HepG2 (cell line): Measurements from ENCODE around the gene DENND1C. TPM values are rescaled to one million over a fixed set of nuclear protein-coding genes. Genes with fewer than 3 reads are reported as not detected.

Source experiments
- ATAC-seq: fragments of 200-7000 bp; cut with Tn5 transposase; 3 replicates; pipeline ENCODE4 v1.9.1; 2020; ENCODE audit warnings: mild to moderate bottlenecking, moderate library complexity
- BruUV-seq: library from RNA; stranded (reverse); fragments of 400-500 nt; replicated peaks from 2 replicates; lab custom pipeline; 2021; lab: Mats Ljungman, UMichigan
- CTCF ChIA-PET: fragments of 300-600 bp; formaldehyde crosslinking; extraction: SDS; loops from one replicate; lab custom pipeline; 2021; ENCODE audit warnings: low total read pairs, inconsistent platforms, low intra/inter-chr PET ratio; lab: Yijun Ruan, JAX
- POLR2A ChIA-PET: fragments of 350-600 bp; sonication (Branson Sonifier 250); formaldehyde crosslinking; loops from one replicate; lab custom pipeline; 2020; ENCODE audit warnings: antibody characterized with exemption, inconsistent platforms; lab: Yijun Ruan, JAX
- DNase-seq: peaks from one replicate; pipeline ENCODE4 v3.0.0-alpha.2; 2015; ENCODE audit warnings: low spot score
- FAIRE-seq: peaks from 3 replicates; lab custom pipeline; 2011; peaks lifted over from hg19 to GRCh38; lab: Jason Lieb, UNC
- H2AFZ ChIP-seq: one replicate; pipeline ENCODE4 v1.6.1; 2011; ENCODE audit warnings: low read length, inconsistent platforms
- H3K27ac ChIP-seq: fragments of 300-600 bp; 3 replicates; pipeline ENCODE4 v1.8.0; 2011; ENCODE audit warnings: mixed run types, mild to moderate bottlenecking, mixed read lengths, low read length, inconsistent platforms; ENCODE audit not compliant: insufficient read depth; ENCODE audit errors: extremely low read length
- H3K27me3 ChIP-seq, 2 experiments: fragments of 200-600 bp in 1 of 2; 2 replicates in 1 of 2; 3 replicates in 1 of 2; pipeline versions ENCODE4 v1.6.0 to v1.8.0; 2011; ENCODE audit warnings: low read length in 2 of 2, mild to moderate bottlenecking in 2 of 2, moderate library complexity in 2 of 2, inconsistent platforms in 1 of 2; ENCODE audit not compliant: insufficient read depth in 2 of 2, control insufficient read depth in 1 of 2
- H3K36me3 ChIP-seq, 2 experiments: fragments of 200-600 bp in 1 of 2; replicated peaks in 1 of 2; 2 replicates in 1 of 2; 3 replicates in 1 of 2; pipeline versions ENCODE4 v1.5.1 to v1.8.0; 2011; ENCODE audit warnings: low read length in 2 of 2, inconsistent platforms in 1 of 2; ENCODE audit not compliant: insufficient read depth in 2 of 2, control insufficient read depth in 1 of 2
- H3K4me1 ChIP-seq: 2 replicates; pipeline ENCODE4 v1.5.1; 2012; ENCODE audit warnings: low read length, inconsistent platforms; ENCODE audit not compliant: insufficient read depth
- H3K4me2 ChIP-seq: 2 replicates; pipeline ENCODE4 v1.6.0; 2011; ENCODE audit warnings: low read depth, low read length, inconsistent platforms
- H3K4me3 ChIP-seq, 3 experiments: fragments of 200-600 bp in 1 of 3; sonication (generic), shearing (Covaris generic) in 1 of 3; replicated peaks in 1 of 3; 2 replicates each; pipeline ENCODE4 v1.5.1; 2011 to 2016; ENCODE audit warnings: low read length in 3 of 3, inconsistent platforms in 2 of 3, low read depth in 2 of 3, mild to moderate bottlenecking in 2 of 3, control low read depth in 1 of 3, mixed read lengths in 1 of 3; ENCODE audit not compliant: insufficient read depth in 1 of 3
- H3K79me2 ChIP-seq: one replicate; pipeline ENCODE4 v1.6.1; 2011; ENCODE audit warnings: low read length, inconsistent platforms; ENCODE audit not compliant: insufficient read depth
- H3K9ac ChIP-seq: 2 replicates; pipeline ENCODE4 v1.6.0; 2011; ENCODE audit warnings: mild to moderate bottlenecking, low read depth, low read length, inconsistent platforms; ENCODE audit not compliant: insufficient read depth
- H3K9me3 ChIP-seq: 2 replicates; pipeline ENCODE4 v1.5.1; 2012; ENCODE audit warnings: mild to moderate bottlenecking, low read length
- H4K20me1 ChIP-seq: 2 replicates; pipeline ENCODE4 v1.6.0; 2011; ENCODE audit warnings: inconsistent platforms, mild to moderate bottlenecking, low read length, moderate library complexity; ENCODE audit not compliant: insufficient read depth
- BCL6 ChIP-seq: IDR thresholded peaks from 2 replicates; pipeline ENCODE4 v1.6.1; 2016; ENCODE audit warnings: missing genetic modification reagents, missing compliant biosample characterization
- HNRNPH1 ChIP-seq: fragments of 200-400 bp; formaldehyde crosslinking; optimal IDR thresholded peaks from 2 replicates; pipeline ENCODE3; 2017; ENCODE audit warnings: mild to moderate bottlenecking, low read depth, low read length
- STAG1 ChIP-seq: sonication (generic); formaldehyde crosslinking; IDR thresholded peaks from 2 replicates; pipeline ENCODE4 v1.4.0; 2020; ENCODE audit warnings: missing genetic modification reagents
- WGBS: methylation state at CpG from one replicate; pipeline ENCODE4 v1.1.6; 2017; ENCODE audit warnings: low lambda C conversion rate; 5-methylcytosine and 5-hydroxymethylcytosine counted together
- in situ Hi-C: cut with HindIII; loops from 2 replicates; pipeline ENCODE4 v1.10.0; 2017; ENCODE audit warnings: low pct_unique_long_range_greater_than_20kb; ENCODE audit not compliant: extremely low pct_ligation_motif_present
- intact Hi-C: fragments of 100-400 bp; cut with micrococcal nuclease; formaldehyde crosslinking; loops from one replicate; pipeline ENCODE4 v1.10.0; 2022; ENCODE audit not compliant: unreplicated experiment
- polyA plus RNA-seq, 8 experiments: library from polyadenylated mRNA; depleted of rRNA in 3 of 8; stranded (reverse) in 7 of 8; unstranded in 1 of 8; fragments of >200 nt; fragmentation: Illumina TruSeq in 4 of 8; extraction: Trizol in 4 of 8; gene quantifications; 2 replicates each; pipeline versions ENCODE4 v1.2.1 to v1.2.3, GENCODE V29; 2011 to 2016; ENCODE audit warnings: low read depth in 4 of 8, missing spikeins in 1 of 8, mixed read lengths in 1 of 8; ENCODE audit not compliant: insufficient read depth in 1 of 8
- total RNA-seq, 5 experiments: library from RNA; depleted of rRNA; stranded (reverse); fragments of >200 nt; fragmentation: Illumina TruSeq; extraction: Trizol; gene quantifications; 2 replicates each; pipeline ENCODE4 v1.2.3, GENCODE V29; 2016; ENCODE audit warnings: low read depth in 1 of 5
- TF ChIP-seq, protein P1 (sequence below): sonication (generic); formaldehyde crosslinking; IDR thresholded peaks from 2 replicates; pipeline ENCODE4 v1.5.1; 2020; ENCODE audit warnings: missing genetic modification reagents, mild to moderate bottlenecking, borderline replicate concordance
- TF ChIP-seq, protein P2 (sequence below): sonication (generic); formaldehyde crosslinking; IDR thresholded peaks from 2 replicates; pipeline ENCODE4 v1.5.0; 2020; ENCODE audit warnings: mild to moderate bottlenecking, missing genetic modification reagents

DENND1C gene
- total and polyA plus RNA-seq, 2 of the 13 experiments (the other 11 are each of a cell fraction or from before 2014, with no cell fraction given), result 0.04 to 0.73 TPM

DNA sequence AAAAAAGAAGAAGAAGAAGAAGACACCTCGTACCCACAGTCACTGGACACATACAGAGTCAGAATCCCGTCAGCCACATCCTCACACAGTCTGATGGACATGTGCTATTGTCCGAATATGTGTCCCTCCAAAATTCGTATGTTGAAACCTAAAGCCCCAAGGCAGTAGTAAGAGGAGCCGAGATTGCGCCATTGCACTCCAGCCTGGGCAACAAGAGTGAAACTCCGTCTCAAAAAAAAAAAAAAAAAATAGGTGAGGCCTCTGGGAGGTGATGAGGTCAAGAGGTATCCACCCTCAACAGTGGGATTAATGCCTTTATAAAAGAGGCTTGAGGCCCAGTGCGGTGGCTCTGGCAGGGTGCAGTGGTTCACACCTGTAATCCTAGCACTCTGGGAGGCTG is 2.6 kb upstream of the DENND1C start (continued):
- TF ChIP-seq, protein P1, sequence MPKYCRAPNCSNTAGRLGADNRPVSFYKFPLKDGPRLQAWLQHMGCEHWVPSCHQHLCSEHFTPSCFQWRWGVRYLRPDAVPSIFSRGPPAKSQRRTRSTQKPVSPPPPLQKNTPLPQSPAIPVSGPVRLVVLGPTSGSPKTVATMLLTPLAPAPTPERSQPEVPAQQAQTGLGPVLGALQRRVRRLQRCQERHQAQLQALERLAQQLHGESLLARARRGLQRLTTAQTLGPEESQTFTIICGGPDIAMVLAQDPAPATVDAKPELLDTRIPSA (CRISPR knock-in tag), result no peak
- TF ChIP-seq BCL6, result no peak

DNA sequence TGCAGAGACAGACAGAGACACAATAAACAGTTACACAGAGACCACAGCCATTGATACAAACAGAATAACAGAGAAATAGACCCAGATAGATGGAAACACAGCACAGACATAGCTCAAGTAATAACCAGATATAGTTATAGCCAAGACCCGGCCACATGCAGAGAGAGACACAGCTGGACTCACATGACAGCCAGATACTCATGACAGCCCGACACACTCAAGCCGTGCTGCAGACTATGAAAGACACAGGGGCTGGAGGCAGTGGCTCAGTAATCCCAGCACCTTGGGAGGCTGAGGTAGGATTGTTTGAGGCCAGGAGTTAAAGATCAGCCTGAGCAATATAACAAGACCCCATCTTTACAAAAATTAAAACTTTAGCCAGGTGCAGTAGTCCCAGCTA is 1.6 kb upstream of the DENND1C start:
- 12% methylated on average over 3 of the region's 3 CpGs for WGBS
- H3K4me2 ChIP-seq, result no peak overlapping the region
- CTCF ChIA-PET, result no interaction called here
- no peaks in the 10 kb centered on the region for H4K20me1 ChIP-seq
- no peak for FAIRE-seq
- peaks cover 2 to 16% of the 10 kb centered on the region in 2 experiments; a peak in 3 of 5 replicates for H3K27me3 ChIP-seq
- H2AFZ ChIP-seq, result no peak overlapping the region
- DNase-seq, result no peak
- no peak overlapping the region for H3K4me3 ChIP-seq
- intact Hi-C loops, result loop anchor here (10.0 kb wide), 1 partner anchor 382 kb away; no protein-coding TSS in a partner anchor
- POLR2A ChIA-PET, result no interaction called here
- H3K27ac ChIP-seq, result no peak overlapping the region
- H3K9ac ChIP-seq, result no peak overlapping the region
- no peak for TF ChIP-seq STAG1 (CRISPR knock-in tag)
- H3K4me1 ChIP-seq, result peaks cover 18% of the 10 kb centered on the region
- no peaks in the 10 kb centered on the region for H3K36me3 ChIP-seq
- ATAC-seq, result no peak
- H3K9me3 ChIP-seq, result no peaks in the 10 kb centered on the region
- no peaks in the 10 kb centered on the region for H3K79me2 ChIP-seq
- in situ Hi-C loops, result no loop called here
- BruUV-seq, result no TSS peak

DNA sequence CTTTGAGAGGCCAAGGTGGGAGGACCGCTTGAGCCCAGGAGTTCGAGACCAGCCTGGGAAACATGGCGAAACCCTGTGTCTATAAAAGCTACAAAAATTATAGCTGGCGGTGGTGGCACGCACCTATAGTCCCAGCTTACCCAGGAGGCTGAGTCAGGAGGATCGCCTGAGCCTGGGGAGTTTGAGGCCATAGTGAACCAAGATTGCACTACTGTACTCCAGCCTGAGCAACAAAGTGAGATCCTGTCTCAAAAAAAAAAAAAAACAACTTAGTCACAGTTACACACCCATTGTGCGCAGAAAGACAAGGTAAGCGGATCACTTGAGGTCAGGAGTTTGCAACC is 728 bp upstream of the DENND1C start:
- 86% methylated on average over 8 of the region's 8 CpGs for WGBS
- Histone ChIP-seq H3K36me3 (no peaks in the 10 kb centered on the region), H3K27me3 (peaks cover 2 to 16% of the 10 kb centered on the region in 2 experiments; a peak in 3 of 5 replicates), H3K4me3 (no peak overlapping the region), H3K9ac (no peak overlapping the region), H3K79me2 (no peaks in the 10 kb centered on the region), H3K27ac (no peak overlapping the region), H3K4me1 (peaks cover 18% of the 10 kb centered on the region), H4K20me1 (no peaks in the 10 kb centered on the region), H3K9me3 (no peaks in the 10 kb centered on the region), H3K4me2 (peak overlapping the region; percentile 18; the same call in 1 of the 2 replicates), H2AFZ (no peak overlapping the region)
- no peak for TF ChIP-seq HNRNPH1
- TF ChIP-seq, protein P2, sequence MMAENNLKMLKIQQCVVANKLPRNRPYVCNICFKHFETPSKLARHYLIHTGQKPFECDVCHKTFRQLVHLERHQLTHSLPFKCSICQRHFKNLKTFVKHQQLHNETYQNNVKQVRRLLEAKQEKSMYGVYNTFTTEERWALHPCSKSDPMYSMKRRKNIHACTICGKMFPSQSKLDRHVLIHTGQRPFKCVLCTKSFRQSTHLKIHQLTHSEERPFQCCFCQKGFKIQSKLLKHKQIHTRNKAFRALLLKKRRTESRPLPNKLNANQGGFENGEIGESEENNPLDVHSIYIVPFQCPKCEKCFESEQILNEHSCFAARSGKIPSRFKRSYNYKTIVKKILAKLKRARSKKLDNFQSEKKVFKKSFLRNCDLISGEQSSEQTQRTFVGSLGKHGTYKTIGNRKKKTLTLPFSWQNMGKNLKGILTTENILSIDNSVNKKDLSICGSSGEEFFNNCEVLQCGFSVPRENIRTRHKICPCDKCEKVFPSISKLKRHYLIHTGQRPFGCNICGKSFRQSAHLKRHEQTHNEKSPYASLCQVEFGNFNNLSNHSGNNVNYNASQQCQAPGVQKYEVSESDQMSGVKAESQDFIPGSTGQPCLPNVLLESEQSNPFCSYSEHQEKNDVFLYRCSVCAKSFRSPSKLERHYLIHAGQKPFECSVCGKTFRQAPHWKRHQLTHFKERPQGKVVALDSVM (CRISPR knock-in tag), result peak; percentile 69; the same call in 1 of the 2 replicates
- intact Hi-C loops (loop anchor here (10.0 kb wide), 1 partner anchor 382 kb away; no protein-coding TSS in a partner anchor), in situ Hi-C loops (no loop called here)
- no peak for ATAC-seq
- POLR2A ChIA-PET, result no interaction called here
- CTCF ChIA-PET, result interaction anchor here (1.1 to 1.3 kb wide), 2 partner anchors 34 to 381 kb away, joined by 3 to 6 read pairs; no protein-coding TSS in a partner anchor
- no TSS peak for BruUV-seq
- no peak for DNase-seq
- no peak for FAIRE-seq
